ENCODE measurements around the gene GPR157. TPM values are rescaled to one million over a fixed set of nuclear protein-coding genes. Genes with fewer than 3 reads are reported as not detected.

The GPR157 gene
- total RNA-seq, 4 donors from 2014 or later: 3.5 to 13.4 (median 4.0) TPM

DNA sequence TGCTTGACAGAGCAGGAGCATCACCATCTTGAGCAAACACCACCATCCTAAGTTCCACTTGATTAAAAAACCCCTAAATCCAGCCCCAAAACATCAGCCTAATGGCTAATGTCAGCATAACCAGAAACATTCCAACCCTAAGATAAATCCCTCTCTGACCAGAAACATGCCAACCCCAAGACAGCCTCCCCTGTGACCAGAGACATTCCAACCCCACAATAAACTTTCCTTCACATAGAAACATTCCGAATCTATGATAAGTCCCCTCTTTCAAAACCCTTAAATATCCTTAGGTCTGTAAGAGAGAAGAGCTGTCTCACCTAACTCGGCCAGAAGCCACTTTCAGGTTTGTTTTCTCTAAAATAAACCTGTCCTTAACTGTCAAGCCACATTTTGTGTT lies 42.1 kb downstream of the GPR157 start:
- TF ChIP-seq, protein P1, sequence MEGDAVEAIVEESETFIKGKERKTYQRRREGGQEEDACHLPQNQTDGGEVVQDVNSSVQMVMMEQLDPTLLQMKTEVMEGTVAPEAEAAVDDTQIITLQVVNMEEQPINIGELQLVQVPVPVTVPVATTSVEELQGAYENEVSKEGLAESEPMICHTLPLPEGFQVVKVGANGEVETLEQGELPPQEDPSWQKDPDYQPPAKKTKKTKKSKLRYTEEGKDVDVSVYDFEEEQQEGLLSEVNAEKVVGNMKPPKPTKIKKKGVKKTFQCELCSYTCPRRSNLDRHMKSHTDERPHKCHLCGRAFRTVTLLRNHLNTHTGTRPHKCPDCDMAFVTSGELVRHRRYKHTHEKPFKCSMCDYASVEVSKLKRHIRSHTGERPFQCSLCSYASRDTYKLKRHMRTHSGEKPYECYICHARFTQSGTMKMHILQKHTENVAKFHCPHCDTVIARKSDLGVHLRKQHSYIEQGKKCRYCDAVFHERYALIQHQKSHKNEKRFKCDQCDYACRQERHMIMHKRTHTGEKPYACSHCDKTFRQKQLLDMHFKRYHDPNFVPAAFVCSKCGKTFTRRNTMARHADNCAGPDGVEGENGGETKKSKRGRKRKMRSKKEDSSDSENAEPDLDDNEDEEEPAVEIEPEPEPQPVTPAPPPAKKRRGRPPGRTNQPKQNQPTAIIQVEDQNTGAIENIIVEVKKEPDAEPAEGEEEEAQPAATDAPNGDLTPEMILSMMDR (IDR thresholded peaks at IDR 0.05; ENCODE audit: low read depth): no peak

- TF ChIP-seq, protein P1 (IDR thresholded peaks at IDR 0.05; ENCODE audit: low read depth): no peak
Measured at GRCh38 chr1:9086045-9086444, 42.9 kb downstream of the GPR157 start.

GRCh38 chr1:9085306-9085940 lies 43.5 kb downstream of the GPR157 start:
- TF ChIP-seq, protein P1 (IDR thresholded peaks at IDR 0.05; ENCODE audit: low read depth): no peak

GRCh38 chr1:9084906-9085305 lies 44.0 kb downstream of the GPR157 start:
- TF ChIP-seq, protein P1 (IDR thresholded peaks at IDR 0.05; ENCODE audit: low read depth): no peak

DNA sequence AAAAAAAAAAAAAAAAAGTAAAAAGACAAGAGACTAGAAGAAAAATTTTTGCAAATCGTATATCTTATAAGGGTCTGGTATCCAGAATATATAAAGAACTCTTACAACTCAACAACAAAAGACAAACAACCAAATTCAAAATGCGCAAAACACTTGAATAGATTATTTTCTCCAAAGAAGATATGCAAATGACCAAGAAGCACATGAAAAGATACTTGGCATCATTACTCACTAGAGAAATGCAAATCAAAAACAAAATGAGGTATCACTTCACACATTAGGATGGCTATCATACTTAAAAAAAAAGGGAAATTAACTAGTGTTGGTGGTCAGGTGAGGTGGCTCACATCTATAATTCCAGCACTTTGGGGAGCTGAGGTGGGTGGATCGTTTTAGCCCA lies 47.4 kb downstream of the GPR157 start:
- TF ChIP-seq, protein P1 (IDR thresholded peaks at IDR 0.05; ENCODE audit: low read depth): no peak

- TF ChIP-seq, protein P1 (IDR thresholded peaks at IDR 0.05; ENCODE audit: low read depth): no peak
Measured at GRCh38 chr1:9080705-9081291, 48.1 kb downstream of the GPR157 start.

GRCh38 chr1:9079988-9080704 lies 48.8 kb downstream of the GPR157 start:
- TF ChIP-seq, protein P1 (IDR thresholded peaks at IDR 0.05; ENCODE audit: low read depth): no peak
